Activated CD8-positive, alpha-beta memory T cell treated with anti-CD3 and anti-CD28 coated beads for 4 hours (primary cell): Measurements from ENCODE around the gene AKAP7.
"Not testable (repeated sequence)": the region's sequence is repeated elsewhere in the genome, so short reads cannot be mapped to it uniquely, and the experiment has no call there.

Experiments used
- DNase-seq, 2 donors: peaks; one replicate each; pipeline ENCODE4 v3.0.0-alpha.2; 2020; ENCODE audit warnings: low read depth in 2 of 2

AKAP7 gene

GRCh38 chr6:131292145-131292938 is 157.1 kb downstream of the AKAP7 start:
- no peak for DNase-seq

GRCh38 chr6:131293472-131293911 is 158.2 kb downstream of the AKAP7 start:
- no peak for DNase-seq

- DNase-seq, result no peak
Measured at GRCh38 chr6:131295081-131295480, 159.8 kb downstream of the AKAP7 start.

- DNase-seq, result not testable (repeated sequence)
Measured at GRCh38 chr6:131300826-131301225, 165.6 kb downstream of the AKAP7 start.

- no peak for DNase-seq
Measured at GRCh38 chr6:131303338-131303930, 168.2 kb downstream of the AKAP7 start.

- DNase-seq, result no peak
Measured at GRCh38 chr6:131305037-131305850, 170.0 kb downstream of the AKAP7 start.

GRCh38 chr6:131309437-131309836 is 174.2 kb downstream of the AKAP7 start:
- DNase-seq, result no peak

- no peak for DNase-seq
Measured at GRCh38 chr6:131314838-131315237, 179.6 kb downstream of the AKAP7 start.

- DNase-seq, result no peak
Measured at GRCh38 chr6:131316654-131317053, 181.4 kb downstream of the AKAP7 start.

- DNase-seq, result no peak
Measured at GRCh38 chr6:131317516-131317915, 182.2 kb downstream of the AKAP7 start.

- DNase-seq, result no peak
Measured at GRCh38 chr6:131321589-131321988, 186.3 kb downstream of the AKAP7 start.

- DNase-seq, result no peak
Measured at GRCh38 chr6:131322125-131322524, 186.9 kb downstream of the AKAP7 start.

GRCh38 chr6:131325669-131326068 is 190.4 kb downstream of the AKAP7 start:
- not testable (repeated sequence) for DNase-seq

- DNase-seq, result not testable (repeated sequence)
Measured at GRCh38 chr6:131328727-131329126, 193.5 kb downstream of the AKAP7 start.

GRCh38 chr6:131331151-131331550 is 195.9 kb downstream of the AKAP7 start:
- no peak for DNase-seq

- no peak for DNase-seq
Measured at GRCh38 chr6:131331873-131332781, 196.9 kb downstream of the AKAP7 start.
